ENCODE measurements around the gene LRFN2.

LRFN2 gene

DNA sequence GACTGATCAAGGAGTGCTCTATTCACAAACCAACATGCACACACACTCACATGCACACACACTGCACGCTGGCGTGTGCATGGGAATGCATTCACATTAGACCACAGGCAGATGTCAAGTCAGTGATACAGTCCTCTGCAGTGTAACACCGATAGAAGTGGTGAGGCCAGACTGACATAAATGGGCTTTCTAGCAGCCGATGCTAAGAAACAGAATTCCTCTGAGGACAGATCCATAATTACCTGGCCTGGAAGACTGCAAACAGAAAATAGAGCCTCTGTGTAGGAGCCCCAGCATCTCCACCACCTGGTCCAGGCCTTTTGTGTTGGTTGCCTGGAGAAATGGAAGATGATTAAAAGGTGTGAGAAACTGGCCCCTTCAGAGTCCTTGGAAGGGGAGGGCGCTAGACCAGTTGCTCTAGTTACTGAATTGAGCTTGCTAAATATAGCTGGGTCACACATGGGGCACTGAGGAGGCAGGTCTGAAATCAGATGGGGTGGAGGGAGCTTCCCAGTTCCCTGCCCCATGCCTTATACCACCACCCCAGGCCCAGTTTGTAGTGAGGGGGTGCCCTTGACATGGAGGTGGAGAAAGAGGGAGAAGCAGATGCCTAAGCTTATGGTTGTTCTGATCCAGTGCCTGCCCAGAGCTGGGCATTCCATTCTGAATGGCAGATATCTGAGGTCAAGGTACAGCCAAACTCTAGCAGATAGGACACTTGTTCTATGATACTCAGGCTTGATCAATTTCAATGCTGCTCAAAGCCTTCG is 233.8 kb downstream of the LRFN2 start:
- no peaks in the 10 kb centered on the region for H3K27me3 ChIP-seq (ENCODE audit: low read depth)
- H3K36me3 ChIP-seq (replicated peaks) = no peaks in the 10 kb centered on the region
- no peak for DNase-seq (ENCODE audit: low spot score in 2 of 2)
- in situ Hi-C loops (cut with MboI; ENCODE audit: low sequenced_read_pairs) = no loop called here
- no peaks in the 10 kb centered on the region for H3K4me1 ChIP-seq
- H3K4me3 ChIP-seq = no peak overlapping the region
- H3K9me3 ChIP-seq = no peaks in the 10 kb centered on the region

DNA sequence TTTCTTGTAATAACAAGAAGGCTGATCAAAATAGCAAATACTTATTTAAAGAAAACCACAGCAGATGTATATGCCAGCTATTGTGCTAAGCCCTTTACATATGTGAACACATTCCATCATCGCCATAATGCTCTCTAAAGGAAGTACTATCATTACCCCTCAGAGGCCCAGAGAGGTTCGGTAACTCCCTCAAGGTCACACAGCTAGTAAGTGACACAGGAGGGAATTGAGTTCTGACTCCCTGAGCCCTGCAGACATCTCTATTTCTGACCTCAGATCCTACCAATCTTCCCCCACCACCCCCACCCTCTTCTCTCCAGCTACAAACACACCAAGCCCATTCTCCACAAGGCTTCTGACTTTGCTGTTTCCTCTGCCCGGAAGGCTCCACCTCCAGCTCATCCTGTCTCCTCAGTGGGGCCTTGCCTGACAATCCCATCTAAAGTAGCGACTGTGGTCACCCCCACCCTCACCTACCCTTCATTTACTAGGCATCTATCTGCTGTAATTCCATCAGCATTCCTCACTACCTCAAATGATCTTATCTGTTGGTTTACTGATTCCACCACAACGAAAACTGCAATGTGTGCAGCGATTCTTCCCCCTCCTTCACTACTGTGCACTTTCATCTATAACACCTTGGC is 234.5 kb downstream of the LRFN2 start:
- Histone ChIP-seq H3K9me3 (no peaks in the 10 kb centered on the region), H3K36me3 (replicated peaks) (no peaks in the 10 kb centered on the region), H3K4me1 (no peaks in the 10 kb centered on the region), H3K4me3 (no peak overlapping the region), H3K27me3 (ENCODE audit: low read depth) (no peaks in the 10 kb centered on the region)
- in situ Hi-C loops (cut with MboI; ENCODE audit: low sequenced_read_pairs) = no loop called here
- no peak for DNase-seq (ENCODE audit: low spot score in 2 of 2)

DNA sequence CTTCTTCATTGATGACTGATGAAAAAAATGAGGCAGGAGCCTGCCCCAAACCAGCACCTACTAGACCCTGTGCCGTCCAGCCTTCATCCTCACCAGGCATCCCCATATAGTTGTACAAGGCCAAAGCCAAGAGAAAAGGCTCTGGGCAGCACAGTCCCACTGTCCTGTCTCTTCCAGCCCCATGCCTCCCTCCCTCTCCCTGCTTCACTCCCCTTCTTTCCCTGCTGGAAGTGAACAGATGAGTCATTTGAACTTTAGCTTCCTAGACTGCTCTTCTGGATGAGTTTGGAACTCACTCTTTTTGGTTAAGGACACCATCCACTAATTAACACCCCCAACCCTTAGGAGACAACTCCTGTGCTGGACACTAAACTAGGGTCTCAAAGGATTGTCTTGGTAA is 235.2 kb downstream of the LRFN2 start:
- H3K9me3 ChIP-seq = no peaks in the 10 kb centered on the region
- no peaks in the 10 kb centered on the region for H3K4me1 ChIP-seq
- H3K4me3 ChIP-seq = no peak overlapping the region
- in situ Hi-C loops (cut with MboI; ENCODE audit: low sequenced_read_pairs) = no loop called here
- H3K36me3 ChIP-seq (replicated peaks) = no peaks in the 10 kb centered on the region
- no peak for DNase-seq (ENCODE audit: low spot score in 2 of 2)
- H3K27me3 ChIP-seq (ENCODE audit: low read depth) = no peaks in the 10 kb centered on the region

DNA sequence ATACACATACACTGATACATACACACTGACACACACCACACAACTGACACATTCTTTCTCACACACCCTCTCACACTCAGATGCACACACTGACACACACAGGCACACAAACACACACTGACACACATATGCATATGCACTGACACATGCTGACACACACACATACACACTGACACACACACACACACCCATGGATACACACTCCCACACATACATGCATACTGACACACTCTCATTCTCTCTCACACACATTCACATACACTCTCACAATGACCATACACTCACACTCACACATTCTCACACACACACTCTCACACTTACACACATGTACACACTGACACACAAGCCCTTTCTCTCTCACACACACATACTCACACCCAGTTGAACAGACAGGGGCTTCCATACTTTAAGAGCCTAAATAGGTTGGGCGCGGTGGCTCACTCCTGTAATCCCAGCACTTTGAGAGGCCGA is 236.4 kb downstream of the LRFN2 start:
- H3K27me3 ChIP-seq (ENCODE audit: low read depth) = no peaks in the 10 kb centered on the region
- no peaks in the 10 kb centered on the region for H3K9me3 ChIP-seq
- no peaks in the 10 kb centered on the region for H3K4me1 ChIP-seq
- no peaks in the 10 kb centered on the region for H3K36me3 ChIP-seq (replicated peaks)
- no peak for DNase-seq (ENCODE audit: low spot score in 2 of 2)
- no peak overlapping the region for H3K4me3 ChIP-seq
- in situ Hi-C loops (cut with MboI; ENCODE audit: low sequenced_read_pairs) = no loop called here

DNA sequence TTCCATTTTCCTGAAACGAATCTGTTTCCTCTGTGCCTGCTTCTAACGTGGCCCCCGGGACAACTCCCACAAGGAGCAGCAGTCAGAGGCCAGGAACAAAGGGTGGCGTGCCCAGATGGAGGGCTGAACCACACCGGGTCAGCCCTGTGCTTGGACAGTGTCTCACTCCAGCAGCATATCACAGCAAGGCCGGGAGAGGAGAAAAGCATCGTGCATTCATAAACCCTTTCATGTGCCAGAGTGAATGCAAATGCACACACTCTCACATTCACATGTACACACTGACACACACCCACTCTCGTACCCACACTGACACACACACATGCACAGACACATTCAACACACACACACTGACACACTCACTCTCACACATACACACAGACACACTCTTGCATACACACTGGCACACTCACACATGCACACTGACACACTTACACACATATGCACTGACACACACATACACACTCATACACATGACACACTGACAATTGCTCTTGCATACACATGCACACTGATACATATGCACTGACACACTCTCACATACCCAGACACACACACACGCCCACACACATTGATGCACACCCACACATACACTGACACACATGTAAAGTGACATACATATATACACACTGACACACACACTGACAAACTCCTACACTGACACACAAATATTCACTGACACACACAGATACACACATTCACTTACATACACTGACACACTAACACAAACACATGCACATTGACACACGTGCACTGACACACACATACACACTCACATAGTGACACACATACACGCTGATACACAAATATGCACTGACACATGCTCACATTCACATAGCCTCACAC is 237.0 kb downstream of the LRFN2 start:
- Histone ChIP-seq H3K4me3 (no peak overlapping the region), H3K27me3 (ENCODE audit: low read depth) (no peaks in the 10 kb centered on the region), H3K9me3 (no peaks in the 10 kb centered on the region), H3K36me3 (replicated peaks) (no peaks in the 10 kb centered on the region), H3K4me1 (no peaks in the 10 kb centered on the region)
- no peak for DNase-seq (ENCODE audit: low spot score in 2 of 2)
- in situ Hi-C loops (cut with MboI; ENCODE audit: low sequenced_read_pairs) = no loop called here

DNA sequence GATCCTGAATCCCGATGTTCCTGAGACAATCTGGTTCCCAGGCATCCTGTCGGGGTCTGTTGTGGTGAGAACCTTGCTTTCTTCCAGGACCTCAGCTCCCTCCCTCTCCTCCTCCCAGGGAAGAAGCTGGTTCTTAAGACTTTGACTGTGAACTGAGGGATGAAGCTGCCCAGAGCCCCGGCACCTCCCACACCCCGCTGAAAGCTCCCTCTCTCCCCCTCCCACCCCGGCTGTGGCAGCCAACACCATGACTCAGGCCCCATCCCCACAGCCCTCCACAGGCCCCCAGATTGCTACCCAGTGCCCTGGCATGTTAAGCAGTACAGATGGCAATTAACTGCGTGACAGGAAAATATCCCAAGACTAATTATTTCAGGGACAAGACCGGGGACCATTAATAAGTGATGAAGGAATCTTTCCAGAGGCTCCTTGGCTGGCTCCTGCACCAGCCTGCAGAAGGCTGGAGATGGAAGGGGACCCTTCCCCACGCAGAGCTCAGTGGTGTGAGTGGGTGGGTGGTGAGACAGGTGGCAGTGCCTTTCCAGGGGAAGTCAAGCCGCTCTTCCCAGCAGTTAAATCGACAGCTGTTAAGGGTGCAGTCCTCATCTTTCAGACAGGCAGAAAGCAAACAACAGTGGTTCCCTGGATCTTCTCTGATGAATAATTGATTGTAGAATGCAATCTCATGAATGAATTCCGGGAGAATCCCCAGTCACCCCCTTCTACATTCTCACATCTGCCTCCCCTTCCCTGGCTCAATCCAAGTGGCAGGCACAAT is 237.9 kb downstream of the LRFN2 start:
- Histone ChIP-seq H3K36me3 (replicated peaks) (no peaks in the 10 kb centered on the region), H3K4me1 (no peaks in the 10 kb centered on the region), H3K27me3 (ENCODE audit: low read depth) (no peaks in the 10 kb centered on the region), H3K4me3 (no peak overlapping the region), H3K9me3 (no peaks in the 10 kb centered on the region)
- in situ Hi-C loops (cut with MboI; ENCODE audit: low sequenced_read_pairs) = no loop called here
- DNase-seq (ENCODE audit: low spot score in 2 of 2) = no peak

DNA sequence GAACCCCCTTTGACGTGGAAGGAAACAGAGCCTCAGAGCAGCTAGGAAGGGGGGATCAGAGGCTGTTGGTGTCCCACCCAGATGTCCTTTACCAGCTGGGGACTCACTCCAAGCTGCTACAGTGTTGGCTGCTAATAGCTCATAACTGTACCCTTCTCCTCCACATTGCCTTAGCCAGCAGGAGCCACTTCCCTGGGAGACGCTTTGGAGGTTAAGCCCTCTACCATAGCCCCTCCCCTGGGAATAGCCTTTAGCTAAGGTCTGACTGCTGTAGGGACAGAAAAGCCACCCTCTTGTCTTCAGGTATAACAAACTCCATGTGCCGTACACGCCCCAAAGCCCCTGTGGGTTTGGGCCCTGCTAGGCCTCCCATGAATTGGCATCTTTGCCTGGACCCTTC is 238.6 kb downstream of the LRFN2 start:
- Histone ChIP-seq H3K4me3 (no peak overlapping the region), H3K9me3 (no peaks in the 10 kb centered on the region), H3K27me3 (ENCODE audit: low read depth) (no peaks in the 10 kb centered on the region), H3K36me3 (replicated peaks) (no peaks in the 10 kb centered on the region), H3K4me1 (no peaks in the 10 kb centered on the region)
- in situ Hi-C loops (cut with MboI; ENCODE audit: low sequenced_read_pairs) = no loop called here
- DNase-seq (ENCODE audit: low spot score in 2 of 2) = no peak

DNA sequence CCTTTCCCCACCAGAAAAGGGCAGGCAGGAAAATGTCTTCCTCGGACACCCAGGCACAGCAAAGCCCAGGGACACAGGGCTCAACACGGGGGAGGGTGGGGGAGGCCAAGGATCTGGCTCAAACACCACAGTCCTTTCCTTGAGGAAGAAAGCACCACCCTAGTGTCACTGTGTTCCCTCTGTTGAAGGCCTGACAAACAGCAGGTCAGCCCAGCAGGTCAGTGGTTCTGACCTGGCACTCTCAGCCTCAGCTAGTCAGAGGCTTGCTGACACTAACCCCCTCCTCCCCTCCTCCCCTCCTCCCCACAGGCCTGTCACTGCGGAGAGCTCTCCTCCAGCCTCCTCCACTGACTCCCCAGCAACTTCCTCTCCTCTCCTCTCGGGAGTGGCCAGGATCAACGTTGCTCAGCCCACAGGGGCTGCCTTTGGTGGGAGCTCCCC is 239.6 kb downstream of the LRFN2 start:
- no peaks in the 10 kb centered on the region for H3K27me3 ChIP-seq (ENCODE audit: low read depth)
- DNase-seq (ENCODE audit: low spot score in 2 of 2) = no peak
- in situ Hi-C loops (cut with MboI; ENCODE audit: low sequenced_read_pairs) = no loop called here

DNA sequence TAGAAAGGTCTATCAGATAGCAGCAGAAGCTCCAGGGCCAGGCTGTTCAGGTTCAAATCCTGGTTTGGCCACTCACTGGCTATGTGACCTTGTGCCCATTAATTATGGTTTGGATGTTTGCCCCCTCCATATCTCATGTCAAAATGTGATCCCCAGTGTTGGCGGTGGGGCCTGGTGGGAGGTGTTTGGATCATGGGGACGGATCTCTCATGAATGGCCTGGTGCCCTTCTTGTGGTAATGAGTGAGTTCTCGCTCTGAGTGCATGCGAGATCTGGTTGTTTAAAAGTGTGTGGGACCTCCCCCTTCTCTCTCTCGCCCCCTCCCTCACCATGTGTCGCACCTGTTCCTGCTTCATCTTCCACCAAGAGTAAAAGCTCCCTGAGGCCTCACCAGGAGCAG is 240.9 kb downstream of the LRFN2 start:
- no peak for DNase-seq (ENCODE audit: low spot score in 2 of 2)
- in situ Hi-C loops (cut with MboI; ENCODE audit: low sequenced_read_pairs) = no loop called here

More for the DNA sequence above, 239.6 kb downstream of the LRFN2 start:
- H3K4me3 ChIP-seq = no peak overlapping the region
- no peaks in the 10 kb centered on the region for H3K4me1 ChIP-seq
- no peaks in the 10 kb centered on the region for H3K36me3 ChIP-seq (replicated peaks)
- H3K9me3 ChIP-seq = no peaks in the 10 kb centered on the region

DNA sequence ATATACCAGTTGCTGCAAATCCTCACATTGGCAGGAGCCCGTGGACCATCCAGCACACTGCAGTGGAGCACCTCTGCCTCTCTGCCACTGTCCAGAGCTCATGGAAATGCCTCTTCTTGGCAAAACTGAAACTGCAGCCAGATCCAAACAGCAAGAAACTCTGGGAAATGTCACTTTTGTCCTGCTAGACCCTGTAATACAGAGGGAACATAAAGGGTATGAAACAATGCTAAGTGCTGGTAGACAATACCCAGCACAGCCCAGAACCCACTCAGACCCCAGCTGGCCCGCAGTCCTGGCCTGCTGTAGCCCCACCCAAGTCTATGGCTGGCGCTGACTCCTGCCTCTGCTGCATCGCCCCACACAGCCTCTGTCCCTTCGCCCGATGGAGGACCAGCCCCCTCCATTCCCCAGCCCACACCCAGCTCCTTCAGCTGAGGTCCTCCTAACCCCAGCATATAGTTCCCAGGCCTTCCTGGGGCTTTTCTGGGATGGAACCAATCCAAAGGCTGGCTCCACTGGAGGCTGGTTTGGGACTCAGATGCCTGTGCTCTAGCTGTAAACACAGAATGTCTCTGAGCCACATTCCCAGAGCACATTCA is 242.5 kb downstream of the LRFN2 start:
- Histone ChIP-seq H3K4me3 (no peak overlapping the region), H3K27me3 (ENCODE audit: low read depth) (no peaks in the 10 kb centered on the region), H3K9me3 (no peaks in the 10 kb centered on the region), H3K36me3 (replicated peaks) (no peaks in the 10 kb centered on the region), H3K4me1 (no peaks in the 10 kb centered on the region)
- in situ Hi-C loops (cut with MboI; ENCODE audit: low sequenced_read_pairs) = no loop called here
- no peak for DNase-seq (ENCODE audit: low spot score in 2 of 2)

More for the DNA sequence above, 240.9 kb downstream of the LRFN2 start:
- Histone ChIP-seq H3K36me3 (replicated peaks) (no peaks in the 10 kb centered on the region), H3K27me3 (ENCODE audit: low read depth) (no peaks in the 10 kb centered on the region), H3K4me1 (no peaks in the 10 kb centered on the region), H3K4me3 (no peak overlapping the region), H3K9me3 (no peaks in the 10 kb centered on the region)

DNA sequence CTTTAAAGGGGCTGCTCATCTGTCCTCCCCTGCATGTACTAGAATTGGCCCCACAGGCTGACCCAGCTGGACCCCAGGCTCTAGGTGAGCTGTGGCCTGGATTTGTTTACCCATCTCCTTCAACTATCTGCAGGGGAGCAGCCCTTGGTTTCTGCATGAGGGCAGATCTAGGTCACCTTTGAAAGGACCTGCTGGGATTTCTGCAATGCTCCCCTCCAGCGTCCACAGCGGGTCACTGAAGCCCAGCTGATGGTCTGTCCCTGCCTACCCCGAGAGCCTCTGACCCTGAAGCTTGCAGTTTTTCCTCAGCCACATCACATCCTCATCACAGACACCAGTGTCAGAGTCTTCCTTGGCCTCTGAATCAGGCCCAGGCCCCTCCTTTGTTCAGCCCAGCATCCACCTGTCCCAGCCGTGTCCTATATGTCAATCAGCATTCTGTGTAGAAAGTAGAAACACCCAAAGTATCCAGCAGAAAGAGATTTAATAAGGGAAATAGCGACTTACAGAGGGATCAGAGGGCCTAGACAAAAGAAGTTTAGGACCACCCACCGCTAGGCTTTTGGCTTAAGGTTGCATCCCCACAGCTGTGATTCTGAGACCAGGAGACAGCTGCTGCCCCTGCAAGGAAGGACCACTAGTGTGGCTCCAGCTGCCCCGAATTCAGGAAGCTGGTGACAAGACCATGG is 243.1 kb downstream of the LRFN2 start:
- in situ Hi-C loops (cut with MboI; ENCODE audit: low sequenced_read_pairs) = no loop called here
- Histone ChIP-seq H3K9me3 (no peaks in the 10 kb centered on the region), H3K36me3 (replicated peaks) (no peaks in the 10 kb centered on the region), H3K4me3 (no peak overlapping the region), H3K27me3 (ENCODE audit: low read depth) (no peaks in the 10 kb centered on the region), H3K4me1 (no peaks in the 10 kb centered on the region)
- no peak for DNase-seq (ENCODE audit: low spot score in 2 of 2)

DNA sequence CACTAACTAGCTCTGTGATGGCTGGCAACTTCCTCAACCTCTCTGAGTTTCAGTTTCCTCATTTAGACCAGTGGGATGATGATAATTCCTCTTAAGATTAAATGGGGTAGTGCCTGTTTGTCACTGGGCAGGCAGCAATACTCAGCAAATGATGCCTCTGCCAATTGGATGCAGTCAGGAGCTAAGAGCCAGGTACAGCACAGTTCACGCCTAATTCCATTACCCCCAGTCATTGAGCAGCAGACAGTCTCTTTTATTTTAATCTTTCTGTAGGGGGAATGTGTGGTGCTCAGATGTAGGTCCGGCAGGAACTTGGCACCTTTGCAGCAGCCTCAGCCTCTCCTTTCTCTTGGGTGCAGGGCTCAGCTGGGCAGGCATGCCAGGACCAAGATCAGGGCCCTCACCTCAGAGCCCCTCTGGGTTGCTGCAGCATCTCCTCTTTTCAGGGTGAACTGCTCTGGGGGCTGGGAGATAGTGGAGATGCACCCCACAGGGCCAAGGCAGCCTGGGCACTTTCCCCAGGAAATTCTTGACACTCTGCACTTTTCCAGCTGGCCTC is 243.8 kb downstream of the LRFN2 start:
- Histone ChIP-seq H3K4me3 (no peak overlapping the region), H3K4me1 (no peaks in the 10 kb centered on the region), H3K9me3 (no peaks in the 10 kb centered on the region), H3K27me3 (ENCODE audit: low read depth) (no peaks in the 10 kb centered on the region), H3K36me3 (replicated peaks) (no peaks in the 10 kb centered on the region)
- no peak for DNase-seq (ENCODE audit: low spot score in 2 of 2)
- in situ Hi-C loops (cut with MboI; ENCODE audit: low sequenced_read_pairs) = no loop called here

Measured in HAP-1 (cell line).